HG02763 (cell line): ENCODE data around the gene NECAB3.

ENCODE experiments used
- ATAC-seq: cut with Tn5 transposase; IDR thresholded peaks from one replicate; pipeline ENCODE4 v1.9.1; 2021; ENCODE audit warnings: mild to moderate bottlenecking, moderate library complexity; ENCODE audit not compliant: unreplicated experiment

NECAB3 gene

GRCh38 chr20:33697129-33697528 is 22.9 kb upstream of the NECAB3 start:
- no peak for ATAC-seq

GRCh38 chr20:33696448-33696847 is 22.2 kb upstream of the NECAB3 start:
- no peak for ATAC-seq

DNA sequence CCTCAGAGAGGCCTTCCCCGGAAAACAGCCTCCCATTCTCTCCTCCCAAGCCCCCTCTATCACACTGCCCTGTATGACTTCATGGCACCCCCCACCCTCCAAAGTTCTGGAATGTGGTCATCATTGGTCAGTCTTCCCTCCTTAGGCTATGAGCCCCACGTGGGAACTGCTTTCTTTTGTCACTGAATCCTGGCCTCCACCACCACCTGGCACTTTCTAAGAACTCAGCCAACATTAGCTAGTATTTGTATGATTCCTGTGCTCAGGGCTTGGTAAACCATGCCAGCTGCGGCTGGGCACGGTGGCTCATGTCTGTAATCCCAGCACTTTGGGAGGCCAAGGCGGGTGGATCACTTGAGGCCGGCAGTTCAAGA is 20.4 kb upstream of the NECAB3 start:
- ATAC-seq: no peak

DNA sequence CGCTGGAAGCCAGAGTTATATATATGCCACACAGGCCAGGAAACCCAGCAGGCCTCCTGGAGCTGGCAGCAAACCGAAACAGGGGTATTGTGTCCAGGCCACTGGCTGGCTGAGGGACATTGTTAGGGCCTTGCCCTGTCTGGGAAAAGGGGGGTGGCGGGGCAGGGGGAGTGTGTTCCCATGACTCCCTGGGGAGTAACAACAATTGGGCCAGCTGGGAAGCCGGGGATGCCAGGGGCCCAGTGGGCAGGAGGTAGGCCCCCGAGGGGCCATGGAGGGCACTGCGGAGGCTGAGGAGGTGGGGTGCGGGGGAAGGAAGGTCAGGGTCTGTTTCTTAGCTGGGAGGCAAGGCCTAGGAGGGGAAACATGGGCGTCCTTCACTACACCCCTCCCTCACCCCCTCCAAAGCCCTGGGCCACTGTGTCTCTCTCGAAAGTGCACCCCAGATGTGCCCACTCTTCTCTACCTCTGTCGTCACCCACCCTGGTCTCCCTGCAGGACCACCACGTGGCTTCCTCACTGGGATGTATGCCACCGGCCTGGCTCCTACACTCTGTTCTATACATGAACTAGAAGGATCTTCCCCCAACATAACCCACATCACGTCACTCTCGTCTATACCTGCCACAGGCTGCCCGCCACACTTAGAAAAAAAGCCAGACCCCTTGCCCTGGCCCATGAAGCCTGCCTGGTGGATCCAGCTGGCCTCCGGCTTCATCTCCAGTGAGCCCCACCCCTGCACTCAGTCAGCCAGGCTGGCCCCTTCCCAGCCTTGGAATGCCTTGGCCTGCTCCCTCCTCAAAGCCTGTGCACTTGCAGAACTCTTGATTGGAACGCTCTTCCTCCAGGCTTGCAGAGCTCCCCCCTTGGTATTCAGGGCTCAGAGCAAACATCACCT is 19.8 kb upstream of the NECAB3 start:
- no peak for ATAC-seq

GRCh38 chr20:33693289-33693688 is 19.1 kb upstream of the NECAB3 start:
- ATAC-seq: no peak

GRCh38 chr20:33689973-33690372 is 15.7 kb upstream of the NECAB3 start:
- ATAC-seq: no peak

- no peak for ATAC-seq
These were observed 15.3 kb upstream of the NECAB3 start for GRCh38 chr20:33689493-33689892.

GRCh38 chr20:33688938-33689424 is 14.8 kb upstream of the NECAB3 start:
- no peak for ATAC-seq

- ATAC-seq: no peak
These were observed 14.0 kb upstream of the NECAB3 start for GRCh38 chr20:33687993-33688937.

GRCh38 chr20:33687370-33687915 is 13.2 kb upstream of the NECAB3 start:
- no peak for ATAC-seq

GRCh38 chr20:33686984-33687366 is 12.7 kb upstream of the NECAB3 start:
- ATAC-seq: no peak

DNA sequence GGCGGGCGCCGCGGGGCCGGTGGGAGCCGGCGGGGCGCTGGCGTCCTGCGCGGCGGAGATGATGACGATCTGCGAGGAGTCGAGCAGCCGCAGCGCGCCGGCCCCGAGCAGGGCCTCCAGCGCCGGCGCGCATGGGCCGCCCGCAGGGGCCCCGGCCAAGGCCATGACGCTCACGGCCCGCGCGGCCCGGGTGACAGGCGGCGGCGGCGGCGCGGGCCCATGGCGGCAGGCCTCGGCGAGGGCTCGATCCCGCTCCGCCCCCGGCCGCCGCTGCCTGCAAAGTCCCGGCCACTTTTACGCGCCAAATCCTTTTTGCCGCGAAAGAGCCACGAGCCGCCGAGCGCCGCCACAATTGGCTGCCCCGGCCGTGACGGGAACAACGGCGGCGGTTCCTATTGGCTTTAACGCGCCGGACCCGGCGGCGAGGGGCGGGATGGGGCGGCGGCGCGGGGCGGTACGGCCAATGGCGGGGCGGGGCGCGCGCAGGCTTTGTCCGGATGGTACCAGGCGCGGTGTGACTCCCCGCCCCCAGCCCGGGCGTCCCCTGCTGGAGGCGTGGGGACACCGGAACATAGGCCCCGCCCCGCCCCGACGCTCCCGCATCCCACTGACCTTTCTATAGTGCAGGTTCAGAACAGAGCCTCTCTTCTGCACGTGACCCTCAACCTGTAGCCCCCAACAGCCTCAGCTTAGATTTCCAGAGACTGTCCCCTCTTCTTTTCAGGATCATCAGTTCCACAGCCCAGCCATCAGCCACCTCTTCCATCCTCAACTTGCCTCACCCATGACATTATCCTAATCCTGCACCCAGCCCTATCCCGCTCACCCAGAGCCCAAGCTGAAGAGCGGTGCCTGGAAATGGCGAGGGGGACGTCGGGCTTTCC is 12.1 kb upstream of the NECAB3 start, which contains the start of gene E2F1:
E2F1 (minus strand) TSS at position 286 of the 884 bp plus-strand sequence; CDS start at position 165, 121 bp downstream.
- ATAC-seq: peak; percentile 85

- peak; percentile 27 for ATAC-seq
These were observed 11.3 kb upstream of the NECAB3 start for GRCh38 chr20:33685328-33686099.

DNA sequence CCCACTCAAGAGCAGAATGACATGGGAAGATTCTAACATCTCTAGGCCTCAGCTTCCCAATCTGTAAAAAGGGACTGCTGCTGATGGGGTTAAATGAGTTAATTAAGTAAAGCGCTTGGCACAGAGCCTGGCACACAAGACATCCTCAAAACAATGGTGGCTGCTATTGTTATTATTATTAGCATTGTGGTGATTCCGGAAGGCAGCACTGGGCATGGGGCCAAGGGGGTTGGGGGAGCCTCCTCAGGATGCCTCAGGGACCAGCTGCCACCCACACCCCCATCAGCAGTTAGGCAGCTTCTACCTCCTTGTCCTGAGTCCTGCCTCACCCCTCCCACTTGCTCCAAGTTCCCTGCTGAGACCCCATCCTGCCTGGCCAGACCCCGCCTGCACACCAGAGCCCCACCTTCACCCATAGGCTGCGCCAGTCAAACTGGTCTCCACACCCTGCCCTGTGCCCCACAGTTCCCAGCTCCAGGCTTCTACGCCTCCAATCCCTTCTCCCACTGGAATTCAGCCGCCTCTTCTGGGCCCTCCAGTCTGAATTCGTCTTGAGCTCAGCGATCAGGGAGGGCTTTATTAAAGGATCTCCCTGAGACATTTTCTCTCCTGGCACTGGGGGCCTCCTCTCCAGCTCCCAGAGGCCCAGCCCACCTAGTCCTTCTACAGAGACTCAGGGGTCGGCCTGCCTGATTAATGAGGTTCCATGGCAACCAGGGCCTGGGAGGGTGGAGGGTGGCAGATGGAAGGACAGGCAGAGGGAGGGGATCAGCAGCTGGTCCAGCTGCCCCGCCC is 10.5 kb upstream of the NECAB3 start:
- no peak for ATAC-seq

DNA sequence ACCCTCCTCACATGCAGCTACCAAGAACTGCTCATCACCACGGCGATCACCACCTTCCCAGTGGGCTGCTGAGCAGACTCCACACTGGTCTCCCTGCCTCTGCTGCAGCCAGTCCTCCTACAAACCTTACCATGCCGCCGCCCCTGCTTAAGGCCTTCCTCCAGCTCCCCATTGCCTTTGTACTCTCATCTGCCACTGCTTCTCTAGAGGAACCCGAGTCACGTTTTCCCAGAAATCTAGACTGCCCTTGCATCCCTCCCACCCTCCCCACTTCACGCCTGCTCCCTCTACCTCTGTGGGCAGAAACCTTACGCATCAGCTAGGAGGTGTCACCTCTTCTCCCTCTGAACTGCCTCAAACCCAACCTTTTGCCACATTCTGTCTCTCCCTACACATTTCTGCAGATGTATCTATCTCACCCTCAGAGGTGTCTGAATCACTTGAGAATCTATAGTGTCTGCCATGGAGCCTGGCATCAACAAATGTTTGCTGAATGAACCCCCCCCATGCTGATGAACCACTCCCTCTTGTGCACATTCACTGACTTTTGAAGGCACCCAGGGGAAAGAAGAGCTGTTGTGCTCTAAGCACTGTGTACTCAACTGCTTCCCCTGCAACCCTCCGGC is 7.6 kb upstream of the NECAB3 start:
- ATAC-seq: no peak

GRCh38 chr20:33681288-33681687 is 7.1 kb upstream of the NECAB3 start:
- no peak for ATAC-seq

DNA sequence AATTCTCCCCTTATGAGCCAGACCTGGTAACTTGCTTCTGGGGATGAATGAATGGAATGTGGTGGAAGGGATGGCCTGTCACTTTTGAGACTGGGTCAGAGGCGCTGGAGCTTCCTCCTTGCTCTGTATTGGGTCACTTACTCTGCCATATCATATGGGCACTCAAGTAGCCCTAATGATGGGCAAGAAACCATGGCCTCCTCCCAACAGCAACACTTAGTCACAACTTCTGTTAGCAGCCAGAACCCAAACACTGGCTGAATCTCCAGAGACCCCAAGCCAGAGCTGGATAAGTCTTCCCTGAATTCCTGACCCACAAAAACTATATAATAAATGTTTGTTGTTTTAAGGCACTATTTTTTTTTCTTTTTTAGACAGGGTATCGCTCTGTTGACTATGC is 6.5 kb upstream of the NECAB3 start:
- ATAC-seq: no peak
